AG04450 (cell line): Measurements from ENCODE around the gene DPM3. TPM values are rescaled to one million over a fixed set of nuclear protein-coding genes. Genes with fewer than 3 reads are reported as not detected.

Source experiments
- CTCF ChIA-PET: fragments of 300-600, 350-600 bp; formaldehyde crosslinking; extraction: SDS; loops from one replicate; lab custom pipeline; 2022; ENCODE audit warnings: antibody characterized with exemption, inconsistent platforms; lab: Charles Lee
- POLR2A ChIA-PET: fragments of 350-600 bp; formaldehyde crosslinking; extraction: SDS; loops from one replicate; lab custom pipeline; 2021; ENCODE audit warnings: antibody characterized with exemption, inconsistent platforms; lab: Yijun Ruan, JAX
- DNase-seq: peaks from one replicate; pipeline ENCODE4 v3.0.0-alpha.2; 2011; ENCODE audit warnings: low read depth, low spot score
- H3K27ac ChIP-seq: one replicate; pipeline ENCODE4 v1.5.1; 2012; ENCODE audit warnings: low read depth, low read length, control low read depth
- H3K27me3 ChIP-seq: one replicate; pipeline ENCODE4 v1.6.0; 2012; ENCODE audit warnings: low read length; ENCODE audit not compliant: control insufficient read depth, insufficient read depth
- H3K4me3 ChIP-seq: 2 replicates; pipeline ENCODE4 v1.5.1; 2011; ENCODE audit warnings: mild to moderate bottlenecking, low read depth, low read length, control low read depth
- H3K9me3 ChIP-seq: 2 replicates; pipeline ENCODE4 v1.5.1; 2012; ENCODE audit warnings: low read length; ENCODE audit not compliant: control insufficient read depth, insufficient read depth
- CTCF ChIP-seq: IDR thresholded peaks from 2 replicates; pipeline ENCODE4 v1.5.1; 2011; ENCODE audit warnings: low read depth, low read length, control low read depth, inconsistent platforms
- polyA plus RNA-seq: library from polyadenylated mRNA; depleted of rRNA; stranded (reverse); fragments of >200 nt; gene quantifications from 2 replicates; pipeline ENCODE4 v1.2.3, GENCODE V29; 2011

DPM3 gene
- polyA plus RNA-seq, 1 experiment: 16.8 TPM

DNA sequence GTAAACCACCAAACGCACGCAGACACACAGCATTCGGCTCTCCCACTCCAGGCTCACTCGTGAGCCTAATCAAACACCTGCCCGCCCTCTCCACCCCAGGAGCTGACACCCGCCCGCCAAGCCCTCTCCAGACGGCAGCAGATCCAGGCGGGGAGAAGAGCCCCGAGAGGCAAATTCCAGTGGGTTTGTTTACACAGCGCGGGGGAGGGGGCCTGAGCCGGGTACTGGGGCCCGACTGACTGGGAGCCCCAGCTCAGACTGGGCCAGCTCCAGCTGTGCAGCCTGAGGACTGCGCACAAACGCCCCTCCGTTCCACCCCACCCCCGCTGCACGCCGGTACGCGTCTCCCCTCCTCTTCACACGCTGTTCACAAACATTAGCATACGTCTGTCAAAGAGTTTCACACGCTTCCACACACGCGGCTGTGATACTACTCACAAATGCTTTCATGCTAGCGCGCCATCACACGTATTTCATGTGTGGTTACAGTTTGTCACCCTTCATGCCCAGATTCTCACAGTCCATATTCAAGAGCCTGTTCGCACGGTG is 13.7 kb downstream of the DPM3 start:
- CTCF ChIA-PET: interaction anchor here (1.5 to 3.2 kb wide), 2 partner anchors 35 to 41 kb away, joined by 3 to 12 read pairs; no protein-coding TSS in a partner anchor
- H3K27me3 ChIP-seq: peaks cover 41% of the 10 kb centered on the region

DNA sequence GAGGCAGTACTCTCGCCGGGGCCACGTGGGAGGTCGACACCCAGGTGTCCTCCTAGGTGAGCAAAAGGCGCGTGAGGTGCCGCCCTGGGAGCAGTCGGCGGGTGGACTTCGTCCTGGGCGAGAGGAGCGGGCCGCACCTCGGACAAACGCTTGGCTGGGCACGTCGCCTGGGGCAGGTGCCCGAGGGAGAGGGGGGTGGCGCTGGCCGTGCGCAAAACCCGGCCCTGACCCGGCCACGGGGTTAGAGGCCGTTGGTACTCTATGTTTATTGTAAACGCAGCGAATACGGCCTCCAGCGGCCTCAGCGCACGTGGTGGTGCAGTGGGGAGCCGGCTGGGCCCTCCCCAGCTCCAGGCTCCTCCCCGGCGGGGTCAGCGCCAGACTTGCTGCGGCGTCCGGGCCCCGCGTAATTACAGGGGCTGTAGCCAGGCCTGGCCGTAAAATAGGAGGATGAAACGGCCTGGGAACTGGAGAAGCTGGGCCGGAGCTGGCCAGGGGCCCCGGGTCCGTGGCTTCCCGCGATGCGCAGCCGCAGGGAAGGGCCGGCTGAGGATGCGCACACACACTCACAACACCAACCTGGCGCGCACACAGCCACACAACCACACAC is 14.3 kb downstream of the DPM3 start:
- DNase-seq: no peak
- ChIA-PET CTCF (interaction anchor here (1.5 to 3.2 kb wide), 2 partner anchors 34 to 41 kb away, joined by 3 to 12 read pairs; no protein-coding TSS in a partner anchor), POLR2A (no interaction called here)
- peaks cover 44% of the 10 kb centered on the region for H3K27me3 ChIP-seq
- H3K27ac ChIP-seq: no peak overlapping the region
- TF ChIP-seq CTCF: no peak
- H3K4me3 ChIP-seq: no peak overlapping the region; the same call in 1 of the 2 replicates
- H3K9me3 ChIP-seq: no peaks in the 10 kb centered on the region; the same call in 1 of the 2 replicates

More for the DNA sequence above, 13.7 kb downstream of the DPM3 start:
- POLR2A ChIA-PET: no interaction called here
- TF ChIP-seq CTCF: no peak
- Histone ChIP-seq H3K27ac (no peak overlapping the region), H3K4me3 (peak overlapping the region; percentile 59; the same call in 1 of the 2 replicates), H3K9me3 (no peaks in the 10 kb centered on the region; the same call in 1 of the 2 replicates)
- no peak for DNase-seq

DNA sequence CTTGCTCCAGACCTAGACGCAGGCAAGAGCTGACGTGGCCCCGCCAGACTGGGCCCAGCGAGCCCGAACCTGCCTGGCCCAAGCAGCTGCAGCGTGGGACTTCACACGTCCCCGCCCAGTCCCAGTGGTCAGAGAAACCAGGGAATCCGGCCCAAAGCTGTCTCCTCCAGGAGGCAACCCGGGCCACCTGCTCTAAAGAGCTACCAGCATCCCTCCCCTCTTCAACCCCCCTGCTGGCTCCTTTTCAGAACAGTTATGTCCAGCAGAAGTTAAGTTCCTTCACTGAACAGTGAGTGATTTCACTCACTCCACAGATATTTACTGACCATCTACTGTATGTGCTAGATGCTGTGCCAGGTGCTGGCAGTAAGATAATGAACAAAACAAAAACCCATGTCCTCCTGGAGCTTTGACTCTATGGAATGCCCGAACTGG is 14.8 kb downstream of the DPM3 start:
- Histone ChIP-seq H3K9me3 (no peaks in the 10 kb centered on the region; the same call in 1 of the 2 replicates), H3K27me3 (peaks cover 49% of the 10 kb centered on the region), H3K4me3 (no peak overlapping the region), H3K27ac (no peak overlapping the region)
- no peak for DNase-seq
- TF ChIP-seq CTCF: no peak
- POLR2A ChIA-PET: no interaction called here
- CTCF ChIA-PET: interaction anchor here (1.5 to 3.2 kb wide), 2 partner anchors 34 to 40 kb away, joined by 3 to 12 read pairs; no protein-coding TSS in a partner anchor

GRCh38 chr1:155124503-155125463 is 15.5 kb downstream of the DPM3 start:
- Histone ChIP-seq H3K4me3 (no peak overlapping the region), H3K27me3 (peaks cover 57% of the 10 kb centered on the region), H3K27ac (no peak overlapping the region), H3K9me3 (no peaks in the 10 kb centered on the region; the same call in 1 of the 2 replicates)
- ChIA-PET CTCF (interaction anchor here (1.5 to 3.2 kb wide), 2 partner anchors 33 to 40 kb away, joined by 3 to 12 read pairs; no protein-coding TSS in a partner anchor), POLR2A (no interaction called here)
- TF ChIP-seq CTCF: no peak
- DNase-seq: no peak
